Naive B cell (primary cell): ENCODE measurements around the gene ATG16L1. TPM values are rescaled to one million over a fixed set of nuclear protein-coding genes. Genes with fewer than 3 reads are reported as not detected.

Experiments
- ATAC-seq, 2 donors: fragments of 150-1000 bp; cut with Tn5 transposase; 2 replicates each; pipeline ENCODE4 v1.10.0; 2021; ENCODE audit warnings: low read depth in 2 of 2, mild to moderate bottlenecking in 2 of 2, moderate library complexity in 2 of 2
- DNase-seq: peaks from one replicate; pipeline ENCODE4 v3.0.0; 2022
- H3K27ac Mint-ChIP-seq, 6 donors: one replicate each; pipeline ENCODE4 v1.8.0; 2020 to 2022; ENCODE audit warnings: mild to moderate bottlenecking in 6 of 6, mixed read lengths in 6 of 6, moderate library complexity in 5 of 6, inconsistent platforms in 2 of 6
- H3K27me3 Mint-ChIP-seq, 3 donors: one replicate each; pipeline ENCODE4 v1.8.0; 2021 to 2022; ENCODE audit warnings: mixed read lengths in 3 of 3, mild to moderate bottlenecking in 1 of 3
- H3K36me3 Mint-ChIP-seq, 2 donors: one replicate each; pipeline ENCODE4 v1.8.0; 2020 to 2022; ENCODE audit warnings: mixed read lengths in 2 of 2, inconsistent platforms in 1 of 2, mild to moderate bottlenecking in 1 of 2
- H3K4me1 Mint-ChIP-seq, 3 donors: one replicate each; pipeline ENCODE4 v1.8.0; 2020 to 2022; ENCODE audit warnings: mixed read lengths in 3 of 3, inconsistent platforms in 1 of 3, mild to moderate bottlenecking in 1 of 3, moderate library complexity in 1 of 3
- H3K4me3 Mint-ChIP-seq, 8 donors: one replicate each; pipeline ENCODE4 v1.8.0; 2020 to 2022; ENCODE audit warnings: mild to moderate bottlenecking in 8 of 8, mixed read lengths in 8 of 8, moderate library complexity in 8 of 8, inconsistent platforms in 2 of 8
- H3K9me3 Mint-ChIP-seq, 7 donors: one replicate each; pipeline ENCODE4 v1.8.0; 2020 to 2022; ENCODE audit warnings: mixed read lengths in 7 of 7, mild to moderate bottlenecking in 5 of 7, inconsistent platforms in 2 of 7, moderate library complexity in 1 of 7
- polyA plus RNA-seq, 6 donors: library from polyadenylated mRNA; unstranded; fragments of 300-500 nt; fragmentation: Illumina TruSeq; gene quantifications; one replicate each; pipeline ENCODE4 v1.2.3, GENCODE V29; 2021; ENCODE audit warnings: low read depth in 6 of 6

ATG16L1 gene
- polyA plus RNA-seq, 6 donors from 2014 or later: 7.5 to 17.6 (median 9.6) TPM

GRCh38 chr2:233270366-233270765 lies 18.9 kb downstream of the ATG16L1 start:
- no peak for ATAC-seq
- peaks cover 32 to 45% of the 10 kb centered on the region in 2 donors for H3K36me3 Mint-ChIP-seq
- H3K9me3 Mint-ChIP-seq: no peaks in the 10 kb centered on the region

GRCh38 chr2:233270951-233271350 lies 19.5 kb downstream of the ATG16L1 start:
- DNase-seq (no peak), ATAC-seq (no peak)
- Mint-ChIP-seq H3K4me1 (peaks cover 35 to 57% (median 43%) of the 10 kb centered on the region in 3 donors), H3K27ac (peak overlapping the region in 4 of 6 donors; percentile 44 to 96 (median 84)), H3K9me3 (no peaks in the 10 kb centered on the region), H3K36me3 (peaks cover 31 to 45% of the 10 kb centered on the region in 2 donors), H3K27me3 (no peaks in the 10 kb centered on the region), H3K4me3 (peak overlapping the region in 3 of 8 donors; percentile 34 to 73 (median 60))

More at GRCh38 chr2:233270366-233270765, 18.9 kb downstream of the ATG16L1 start:
- H3K27me3 Mint-ChIP-seq: no peaks in the 10 kb centered on the region
- H3K4me3 Mint-ChIP-seq: peak overlapping the region in 7 of 8 donors; percentile 34 to 79 (median 60)
- H3K4me1 Mint-ChIP-seq: peaks cover 38 to 61% (median 43%) of the 10 kb centered on the region in 3 donors
- DNase-seq: no peak
- peak overlapping the region; percentile 44 to 96 (median 88) for H3K27ac Mint-ChIP-seq

GRCh38 chr2:233271693-233272092 lies 20.2 kb downstream of the ATG16L1 start:
- no peak for DNase-seq
- peaks cover 24 to 42% of the 10 kb centered on the region in 2 donors for H3K36me3 Mint-ChIP-seq
- H3K4me3 Mint-ChIP-seq: peak overlapping the region in 2 of 8 donors; percentile 9 to 20
- no peaks in the 10 kb centered on the region for H3K9me3 Mint-ChIP-seq
- H3K27me3 Mint-ChIP-seq: no peaks in the 10 kb centered on the region
- ATAC-seq: no peak
- H3K27ac Mint-ChIP-seq: peak overlapping the region in 2 of 6 donors; percentile 16 to 33
- H3K4me1 Mint-ChIP-seq: peaks cover 33 to 50% (median 41%) of the 10 kb centered on the region in 3 donors

- peak overlapping the region in 2 of 6 donors; percentile 20 to 81 for H3K27ac Mint-ChIP-seq
- peaks cover 23 to 36% (median 28%) of the 10 kb centered on the region in 3 donors for H3K4me1 Mint-ChIP-seq
- H3K27me3 Mint-ChIP-seq: no peaks in the 10 kb centered on the region
- H3K36me3 Mint-ChIP-seq: peaks cover 23 to 51% of the 10 kb centered on the region in 2 donors
- H3K9me3 Mint-ChIP-seq: no peaks in the 10 kb centered on the region
- ATAC-seq: no peak
- no peak for DNase-seq
- no peak overlapping the region for H3K4me3 Mint-ChIP-seq
These were observed 21.6 kb downstream of the ATG16L1 start for GRCh38 chr2:233273120-233273519.

GRCh38 chr2:233275223-233275622 lies 23.8 kb downstream of the ATG16L1 start:
- DNase-seq: no peak
- Mint-ChIP-seq H3K27ac (peak overlapping the region in 2 of 6 donors; percentile 17 to 64), H3K27me3 (no peaks in the 10 kb centered on the region), H3K36me3 (peaks cover 23 to 59% of the 10 kb centered on the region in 2 donors), H3K4me1 (peaks cover 14 to 19% (median 15%) of the 10 kb centered on the region in 3 donors), H3K9me3 (no peaks in the 10 kb centered on the region), H3K4me3 (no peak overlapping the region)
- no peak for ATAC-seq

GRCh38 chr2:233278921-233279320 lies 27.4 kb downstream of the ATG16L1 start:
- no peak for DNase-seq
- H3K4me1 Mint-ChIP-seq: peaks cover 2 to 5% (median 4%) of the 10 kb centered on the region in 3 donors

GRCh38 chr2:233280114-233280693 lies 28.7 kb downstream of the ATG16L1 start:
- peaks cover 0 to 4% (median 4%) of the 10 kb centered on the region in 3 donors for H3K4me1 Mint-ChIP-seq
- peak overlapping the region in 3 of 6 donors; percentile 14 to 78 (median 37) for H3K27ac Mint-ChIP-seq
- DNase-seq (no peak), ATAC-seq (no peak)
- no peaks in the 10 kb centered on the region for H3K27me3 Mint-ChIP-seq
- no peaks in the 10 kb centered on the region for H3K9me3 Mint-ChIP-seq
- H3K36me3 Mint-ChIP-seq: peaks cover 35 to 55% of the 10 kb centered on the region in 2 donors
- H3K4me3 Mint-ChIP-seq: no peak overlapping the region

More at GRCh38 chr2:233278921-233279320, 27.4 kb downstream of the ATG16L1 start:
- no peak for ATAC-seq
- H3K9me3 Mint-ChIP-seq: no peaks in the 10 kb centered on the region
- H3K36me3 Mint-ChIP-seq: peaks cover 43 to 61% of the 10 kb centered on the region in 2 donors
- H3K4me3 Mint-ChIP-seq: no peak overlapping the region
- no peak overlapping the region for H3K27ac Mint-ChIP-seq
- H3K27me3 Mint-ChIP-seq: no peaks in the 10 kb centered on the region

GRCh38 chr2:233281553-233281952 lies 30.1 kb downstream of the ATG16L1 start:
- no peaks in the 10 kb centered on the region for H3K9me3 Mint-ChIP-seq
- DNase-seq: no peak
- H3K4me3 Mint-ChIP-seq: peak overlapping the region in 1 of 8 donors; percentile 7
- peak overlapping the region in 1 of 6 donors; percentile 37 for H3K27ac Mint-ChIP-seq
- no peak for ATAC-seq
- H3K27me3 Mint-ChIP-seq: no peaks in the 10 kb centered on the region
- peaks cover 33 to 49% of the 10 kb centered on the region in 2 donors for H3K36me3 Mint-ChIP-seq
- H3K4me1 Mint-ChIP-seq: peaks cover 0 to 4% (median 4%) of the 10 kb centered on the region in 3 donors

- Mint-ChIP-seq H3K9me3 (no peaks in the 10 kb centered on the region), H3K27me3 (no peaks in the 10 kb centered on the region), H3K4me1 (peaks cover 0 to 4% (median 4%) of the 10 kb centered on the region in 3 donors), H3K27ac (peak overlapping the region in 3 of 6 donors; percentile 50 to 96 (median 56)), H3K36me3 (peaks cover 37 to 49% of the 10 kb centered on the region in 2 donors), H3K4me3 (peak overlapping the region in 1 of 8 donors; percentile 44)
- DNase-seq: no peak
- no peak for ATAC-seq
These were observed 30.6 kb downstream of the ATG16L1 start for GRCh38 chr2:233281992-233282603.

GRCh38 chr2:233285921-233286320 lies 34.4 kb downstream of the ATG16L1 start:
- Mint-ChIP-seq H3K36me3 (peaks cover 44 to 51% of the 10 kb centered on the region in 2 donors), H3K9me3 (no peaks in the 10 kb centered on the region), H3K4me1 (peaks cover 0 to 5% (median 4%) of the 10 kb centered on the region in 3 donors), H3K27ac (peak overlapping the region in 2 of 6 donors; percentile 6 to 29), H3K4me3 (no peak overlapping the region), H3K27me3 (no peaks in the 10 kb centered on the region)
- no peak for DNase-seq
- ATAC-seq: no peak

- H3K9me3 Mint-ChIP-seq: no peaks in the 10 kb centered on the region
- ATAC-seq: no peak
- peaks cover 0 to 5% (median 3%) of the 10 kb centered on the region in 3 donors for H3K4me1 Mint-ChIP-seq
- H3K27ac Mint-ChIP-seq: peak overlapping the region in 1 of 6 donors; percentile 28
- H3K4me3 Mint-ChIP-seq: no peak overlapping the region
- no peaks in the 10 kb centered on the region for H3K27me3 Mint-ChIP-seq
- H3K36me3 Mint-ChIP-seq: peaks cover 41 to 43% of the 10 kb centered on the region in 2 donors
- DNase-seq: no peak
These were observed 36.4 kb downstream of the ATG16L1 start for GRCh38 chr2:233287871-233288270.

- H3K36me3 Mint-ChIP-seq: peaks cover 43 to 46% of the 10 kb centered on the region in 2 donors
- ATAC-seq: no peak
- no peak for DNase-seq
- peak overlapping the region in 3 of 6 donors; percentile 20 to 64 (median 28) for H3K27ac Mint-ChIP-seq
- H3K9me3 Mint-ChIP-seq: no peaks in the 10 kb centered on the region
- no peaks in the 10 kb centered on the region for H3K27me3 Mint-ChIP-seq
- peaks cover 0 to 5% (median 0%) of the 10 kb centered on the region in 3 donors for H3K4me1 Mint-ChIP-seq
- no peak overlapping the region for H3K4me3 Mint-ChIP-seq
These were observed 37.2 kb downstream of the ATG16L1 start for GRCh38 chr2:233288663-233289062.

- H3K27ac Mint-ChIP-seq: peak overlapping the region in 1 of 6 donors; percentile 62
- peaks cover 53 to 56% of the 10 kb centered on the region in 2 donors for H3K36me3 Mint-ChIP-seq
- DNase-seq (no peak), ATAC-seq (no peak)
- H3K4me3 Mint-ChIP-seq: no peak overlapping the region
- H3K9me3 Mint-ChIP-seq: no peaks in the 10 kb centered on the region
- H3K27me3 Mint-ChIP-seq: no peaks in the 10 kb centered on the region
- peaks cover 0 to 11% (median 0%) of the 10 kb centered on the region in 3 donors for H3K4me1 Mint-ChIP-seq
These were observed 38.2 kb downstream of the ATG16L1 start for GRCh38 chr2:233289648-233290047.
